Stimulated activated CD4-positive, alpha-beta T cell treated with anti-CD3 and anti-CD28 coated beads, TNF-alpha, amount 100 ng/mL, for 1 hour (primary cell): Measurements from ENCODE around the gene MBIP.
"Not testable (repeated sequence)": the region's sequence is repeated elsewhere in the genome, so short reads cannot be mapped to it uniquely, and the experiment has no call there.

ENCODE experiments used
- DNase-seq, 3 donors: peaks; one replicate each; pipeline ENCODE4 v3.0.0-alpha.2; 2020; ENCODE audit warnings: low read depth in 3 of 3, low spot score in 1 of 3

MBIP gene

GRCh38 chr14:36320200-36320896 is at the start of gene MBIP:
Gene MBIP, minus strand, starts transcription at chr14:36320637. Its CDS starts 49 bp downstream, at chr14:36320588.
- peak; percentile 70 to 77 (median 77) for DNase-seq

- no peak for DNase-seq
Measured at GRCh38 chr14:36367985-36368774, 47.7 kb upstream of the MBIP start.

- DNase-seq = no peak
Measured at GRCh38 chr14:36365766-36366165, 45.3 kb upstream of the MBIP start.

- no peak for DNase-seq
Measured at GRCh38 chr14:36363704-36364103, 43.3 kb upstream of the MBIP start.

GRCh38 chr14:36362648-36363047 is 42.2 kb upstream of the MBIP start:
- no peak for DNase-seq

- no peak for DNase-seq
Measured at GRCh38 chr14:36361210-36361853, 40.9 kb upstream of the MBIP start.

GRCh38 chr14:36356862-36357261 is 36.4 kb upstream of the MBIP start:
- no peak for DNase-seq

- no peak for DNase-seq
Measured at GRCh38 chr14:36346052-36346451, 25.6 kb upstream of the MBIP start.

- no peak for DNase-seq
Measured at GRCh38 chr14:36344211-36344610, 23.8 kb upstream of the MBIP start.

- not testable (repeated sequence) for DNase-seq
Measured at GRCh38 chr14:36341811-36342210, 21.4 kb upstream of the MBIP start.

- no peak for DNase-seq
Measured at GRCh38 chr14:36340276-36340890, 19.9 kb upstream of the MBIP start.

- DNase-seq = no peak
Measured at GRCh38 chr14:36339816-36340215, 19.4 kb upstream of the MBIP start.

- no peak for DNase-seq
Measured at GRCh38 chr14:36333119-36333518, 12.7 kb upstream of the MBIP start.

- not testable (repeated sequence) for DNase-seq
Measured at GRCh38 chr14:36327573-36327972, 7.1 kb upstream of the MBIP start.

- no peak for DNase-seq
Measured at GRCh38 chr14:36325853-36326252, 5.4 kb upstream of the MBIP start.

GRCh38 chr14:36324897-36325296 is 4.5 kb upstream of the MBIP start:
- no peak for DNase-seq

- DNase-seq = no peak
Measured at GRCh38 chr14:36320897-36321381, 502 bp upstream of the MBIP start.

GRCh38 chr14:36319899-36320199 is 588 bp downstream of the MBIP start:
- DNase-seq = no peak

GRCh38 chr14:36317650-36318049 is 2.8 kb downstream of the MBIP start:
- no peak for DNase-seq

- no peak for DNase-seq
Measured at GRCh38 chr14:36316131-36316530, 4.3 kb downstream of the MBIP start.

GRCh38 chr14:36315159-36315853 is 5.1 kb downstream of the MBIP start:
- no peak for DNase-seq
